Measurements from ENCODE around the gene HMCN2.

The HMCN2 gene

DNA sequence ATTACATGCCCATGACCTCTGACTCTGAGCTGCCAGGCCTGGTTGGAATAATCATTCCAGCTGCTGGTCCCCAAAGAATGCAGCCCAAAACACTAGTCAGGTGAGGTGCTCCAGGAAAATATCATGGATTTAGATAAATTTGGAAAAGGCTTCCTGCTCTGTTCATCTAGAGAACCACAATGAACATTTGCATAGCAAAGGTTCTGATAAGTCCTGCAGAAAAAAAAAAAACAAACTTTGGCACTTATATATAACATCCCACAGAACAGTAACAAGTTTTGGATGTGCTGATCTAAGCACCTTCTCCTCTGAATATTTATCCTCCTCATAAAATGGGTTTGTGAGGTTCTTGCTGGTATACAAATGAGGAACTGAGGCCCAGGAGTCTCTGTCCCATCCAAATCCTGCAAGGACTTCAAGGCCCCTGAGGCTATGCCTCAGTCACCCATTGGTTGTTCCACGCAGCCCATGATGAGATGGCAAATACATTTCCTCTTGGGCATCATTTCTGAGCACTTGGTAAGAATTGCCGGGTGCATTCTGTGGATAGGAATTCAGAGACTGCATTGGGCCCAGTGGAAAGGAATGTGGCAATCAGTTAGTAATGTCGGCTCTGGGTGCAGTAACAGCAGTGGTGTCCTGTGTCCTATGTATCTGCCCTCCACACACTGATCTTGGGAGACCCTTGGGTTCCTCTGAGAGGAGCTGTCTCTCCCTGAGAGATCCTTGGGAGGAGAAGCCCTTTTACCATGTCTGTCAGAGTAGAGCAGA lies 105.8 kb downstream of the HMCN2 start:
- no peak for DNase-seq (ENCODE audit: low spot score)

DNA sequence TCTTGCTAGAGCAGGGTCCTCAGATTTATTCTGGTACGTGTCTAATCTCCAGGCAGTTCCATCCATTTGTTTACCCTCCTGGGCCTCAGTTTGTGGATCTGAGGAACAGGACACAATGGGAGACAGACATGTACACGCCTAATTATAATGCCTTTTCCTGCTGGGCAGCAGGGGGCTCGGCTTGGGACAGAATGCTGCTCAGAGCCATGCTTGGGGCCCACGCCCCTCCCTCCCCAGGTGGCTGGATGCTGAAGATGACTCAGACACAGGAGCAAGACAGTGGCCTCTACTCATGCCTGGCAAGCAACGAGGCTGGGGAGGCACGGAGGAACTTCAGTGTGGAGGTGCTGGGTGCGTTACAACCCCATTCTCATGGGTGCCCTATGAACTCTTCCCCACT lies 106.5 kb downstream of the HMCN2 start:
- no peak for DNase-seq (ENCODE audit: low spot score)

DNA sequence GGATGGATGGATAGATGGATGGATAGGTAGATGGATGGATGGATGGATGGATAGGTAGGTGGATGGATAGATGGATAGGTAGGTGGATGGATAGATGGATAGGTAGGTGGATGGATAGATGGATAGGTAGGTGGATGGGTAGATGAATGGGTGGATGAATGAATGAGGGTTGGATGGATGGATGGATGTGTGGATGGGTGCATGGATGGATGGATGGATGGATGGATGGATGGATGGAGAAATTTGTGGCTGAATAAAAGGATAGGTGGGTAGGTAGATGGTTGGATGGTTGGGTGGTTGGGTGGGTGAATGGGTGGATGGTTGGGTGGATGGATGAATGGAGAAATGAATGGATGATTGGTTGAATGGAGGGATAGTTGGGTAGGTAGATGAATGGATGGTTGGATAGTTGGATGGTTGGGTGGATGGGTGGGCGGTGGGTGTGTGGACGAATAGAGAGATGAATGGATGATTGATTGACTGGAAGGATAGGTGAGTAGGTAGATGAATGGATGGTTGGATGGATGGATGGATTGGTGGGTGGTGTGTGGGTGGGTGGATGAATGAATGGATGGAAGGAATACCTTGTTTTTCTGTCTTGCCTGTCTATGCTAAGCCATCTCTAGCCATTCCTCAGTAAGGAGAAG lies 108.2 kb downstream of the HMCN2 start:
- DNase-seq (ENCODE audit: low spot score), result no peak

DNA sequence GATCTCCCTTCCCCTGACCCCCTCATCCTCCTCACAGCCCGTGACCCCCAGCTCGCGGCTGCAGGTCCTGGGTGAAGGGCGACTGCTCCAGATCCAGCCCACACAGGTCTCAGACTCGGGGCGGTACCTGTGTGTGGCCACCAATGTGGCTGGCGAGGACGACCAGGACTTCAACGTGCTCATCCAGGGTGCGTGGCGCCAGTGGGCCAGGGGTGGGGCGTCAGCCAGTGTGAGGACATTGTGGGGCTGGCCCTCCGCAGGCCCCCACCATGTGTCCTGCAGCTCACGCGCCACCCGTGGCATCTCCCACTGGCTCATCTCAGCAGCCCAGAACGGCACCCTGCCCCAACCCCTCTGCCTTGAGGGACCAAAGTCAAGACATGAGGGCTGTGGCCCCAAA lies 112.1 kb downstream of the HMCN2 start:
- no peak for DNase-seq (ENCODE audit: low spot score)

DNA sequence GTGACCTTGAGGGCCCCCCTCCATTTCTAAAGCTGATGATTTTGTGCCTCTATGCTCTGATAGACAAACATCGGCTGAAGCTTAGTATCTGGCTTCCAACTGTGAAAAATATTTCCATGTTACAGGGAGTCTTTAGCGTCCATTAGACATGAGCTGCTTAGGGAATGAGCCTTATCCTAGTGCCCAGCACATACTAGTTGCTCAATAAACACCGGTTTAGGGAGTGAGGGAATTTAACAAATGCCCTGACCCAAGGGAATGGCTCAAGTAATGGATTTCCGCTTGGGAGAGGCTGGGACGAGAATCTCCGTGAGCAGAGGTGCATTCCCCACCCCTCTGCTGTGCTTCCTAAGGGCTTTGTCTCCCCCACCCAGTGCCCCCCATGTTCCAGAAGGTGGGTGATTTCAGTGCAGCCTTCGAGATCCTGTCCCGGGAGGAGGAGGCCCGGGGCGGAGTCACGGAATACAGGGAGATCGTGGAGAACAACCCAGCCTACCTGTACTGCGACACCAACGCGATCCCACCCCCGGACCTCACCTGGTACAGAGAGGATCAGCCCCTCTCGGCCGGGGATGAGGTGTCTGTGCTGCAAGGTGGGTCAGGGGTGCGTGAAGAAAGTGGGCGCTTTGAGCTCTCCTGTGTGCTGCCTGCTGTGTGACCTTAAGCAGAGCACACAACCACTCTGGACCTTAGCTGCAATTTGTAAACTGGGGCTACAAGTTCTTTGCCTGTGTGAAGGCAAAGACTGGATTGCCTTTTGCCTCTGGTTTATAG lies 113.5 kb downstream of the HMCN2 start:
- no peak for DNase-seq (ENCODE audit: low spot score)

DNA sequence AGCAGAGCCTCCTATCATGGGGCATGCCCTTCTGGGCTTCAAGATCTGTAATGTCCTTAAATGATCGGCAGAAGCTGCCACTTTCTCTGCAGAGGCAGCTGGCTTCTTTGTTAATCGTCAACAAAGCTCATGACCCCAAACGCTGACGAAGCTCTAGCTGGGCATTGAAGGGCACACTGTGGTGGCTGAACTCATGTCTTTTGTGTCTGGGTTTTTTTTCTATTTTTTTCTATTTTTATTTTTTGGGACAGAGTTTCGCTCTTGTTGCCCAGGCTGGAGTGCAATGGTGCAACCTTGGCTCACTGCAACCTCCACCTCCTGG lies 114.0 kb downstream of the HMCN2 start:
- DNase-seq (ENCODE audit: low spot score), result no peak

DNA sequence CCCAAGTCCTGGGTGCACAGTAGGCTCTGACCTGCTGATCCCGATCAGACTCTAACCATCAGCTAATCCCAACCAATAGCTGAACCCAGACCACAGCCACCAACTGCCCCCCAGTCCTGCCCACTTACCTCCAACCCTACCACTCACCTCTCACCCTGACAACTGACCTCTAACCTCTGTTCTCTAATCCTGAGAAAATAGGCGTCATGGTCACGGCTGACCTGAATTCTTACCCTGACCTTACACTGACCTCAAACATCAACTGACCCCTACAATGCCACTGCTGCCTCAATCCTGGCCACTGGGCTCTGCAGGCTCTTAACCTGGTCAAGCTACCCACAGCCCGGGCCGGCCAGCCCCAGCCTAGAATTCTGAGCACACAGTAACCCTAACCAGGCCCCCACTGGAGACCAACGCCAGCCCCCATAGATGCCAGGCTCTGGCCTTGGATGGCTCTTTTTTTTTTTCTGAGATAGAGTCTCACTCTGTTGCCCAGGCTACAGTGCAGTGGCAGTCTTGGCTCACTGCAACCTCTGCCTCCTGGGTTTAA lies 115.4 kb downstream of the HMCN2 start:
- no peak for DNase-seq (ENCODE audit: low spot score)

DNA sequence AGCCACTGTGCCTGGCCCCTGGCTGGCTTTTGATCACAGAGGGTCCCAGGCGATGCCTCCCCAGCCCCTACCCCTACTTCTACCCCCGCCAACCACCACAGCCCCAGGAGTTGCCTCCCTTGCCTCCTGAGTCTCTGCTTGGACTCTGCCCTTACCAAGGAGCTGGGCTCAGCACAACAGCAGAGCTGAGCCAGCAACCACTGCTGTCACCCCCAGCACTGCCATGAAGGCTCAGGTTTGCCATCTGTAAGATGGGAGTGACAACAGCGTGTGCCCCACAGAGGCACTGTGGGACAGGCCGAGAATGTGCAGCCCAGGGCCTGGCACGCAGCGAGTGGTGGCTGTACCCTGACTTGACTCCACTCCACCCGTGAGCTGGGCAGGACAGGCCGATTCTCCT lies 116.1 kb downstream of the HMCN2 start:
- no peak for DNase-seq (ENCODE audit: low spot score)

DNA sequence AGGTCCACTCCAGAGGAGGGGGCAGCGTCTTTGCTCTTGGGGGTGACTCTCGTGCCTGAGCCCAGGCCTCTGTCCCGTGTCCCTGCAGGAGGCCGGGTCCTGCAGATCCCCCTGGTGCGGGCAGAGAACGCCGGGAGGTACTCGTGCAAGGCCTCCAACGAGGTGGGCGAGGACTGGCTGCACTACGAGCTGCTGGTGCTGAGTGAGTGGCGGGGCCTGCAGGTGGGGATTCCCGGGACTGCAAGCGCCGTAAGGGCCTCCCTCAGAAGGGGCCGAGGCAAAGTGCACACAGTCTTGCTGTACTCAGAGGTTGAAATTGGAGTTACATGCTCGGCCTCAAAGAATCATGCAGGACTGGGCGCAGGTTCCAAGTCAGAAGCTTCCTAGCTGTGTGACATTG lies 116.5 kb downstream of the HMCN2 start:
- DNase-seq (ENCODE audit: low spot score), result no peak

DNA sequence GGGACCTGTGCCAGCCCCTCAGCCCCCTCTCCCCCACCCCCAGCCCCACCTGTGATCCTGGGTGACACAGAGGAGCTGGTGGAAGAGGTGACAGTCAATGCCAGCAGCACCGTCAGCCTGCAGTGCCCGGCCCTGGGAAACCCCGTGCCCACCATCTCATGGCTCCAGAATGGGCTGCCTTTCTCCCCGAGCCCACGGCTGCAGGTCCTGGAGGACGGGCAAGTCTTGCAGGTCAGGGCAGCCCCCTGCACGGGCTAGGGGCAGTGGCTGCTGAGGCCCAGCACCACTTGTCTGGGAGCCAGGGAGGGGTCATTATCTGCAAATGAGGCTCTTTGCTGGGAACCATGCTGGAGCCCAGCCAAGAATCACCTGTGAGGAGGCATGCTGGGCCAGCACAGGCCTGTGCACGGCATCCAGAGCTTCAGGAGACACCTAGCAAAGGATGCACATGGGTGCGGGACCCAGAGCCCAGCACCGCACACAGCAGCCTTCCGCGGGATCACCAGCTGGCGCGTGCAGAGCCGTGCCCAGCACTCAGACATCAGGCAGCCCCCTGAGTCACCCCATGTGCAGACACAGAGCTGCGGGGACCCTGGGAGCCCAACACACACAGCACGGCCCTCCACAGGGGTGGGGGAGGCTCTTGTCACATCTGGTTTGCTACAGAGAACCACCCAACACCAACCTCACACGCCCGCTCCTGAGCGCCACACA lies 117.2 kb downstream of the HMCN2 start:
- no peak for DNase-seq (ENCODE audit: low spot score)

DNA sequence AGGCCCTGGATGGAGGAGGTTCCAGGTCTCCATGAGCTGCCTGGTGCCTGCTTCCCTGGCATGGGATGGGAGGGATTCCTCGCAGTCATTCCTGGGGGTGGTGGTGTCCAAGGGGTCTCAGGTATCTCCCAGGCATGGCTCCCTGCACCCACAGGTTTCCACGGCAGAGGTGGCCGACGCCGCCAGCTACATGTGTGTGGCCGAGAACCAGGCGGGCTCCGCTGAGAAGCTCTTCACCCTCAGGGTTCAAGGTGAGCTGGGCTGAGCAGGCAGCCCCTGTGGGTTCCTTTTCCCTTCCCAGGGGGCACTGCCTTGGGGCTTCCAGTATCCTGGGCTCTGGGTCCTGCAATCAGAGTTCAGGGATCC lies 117.8 kb downstream of the HMCN2 start:
- DNase-seq (ENCODE audit: low spot score), result no peak

DNA sequence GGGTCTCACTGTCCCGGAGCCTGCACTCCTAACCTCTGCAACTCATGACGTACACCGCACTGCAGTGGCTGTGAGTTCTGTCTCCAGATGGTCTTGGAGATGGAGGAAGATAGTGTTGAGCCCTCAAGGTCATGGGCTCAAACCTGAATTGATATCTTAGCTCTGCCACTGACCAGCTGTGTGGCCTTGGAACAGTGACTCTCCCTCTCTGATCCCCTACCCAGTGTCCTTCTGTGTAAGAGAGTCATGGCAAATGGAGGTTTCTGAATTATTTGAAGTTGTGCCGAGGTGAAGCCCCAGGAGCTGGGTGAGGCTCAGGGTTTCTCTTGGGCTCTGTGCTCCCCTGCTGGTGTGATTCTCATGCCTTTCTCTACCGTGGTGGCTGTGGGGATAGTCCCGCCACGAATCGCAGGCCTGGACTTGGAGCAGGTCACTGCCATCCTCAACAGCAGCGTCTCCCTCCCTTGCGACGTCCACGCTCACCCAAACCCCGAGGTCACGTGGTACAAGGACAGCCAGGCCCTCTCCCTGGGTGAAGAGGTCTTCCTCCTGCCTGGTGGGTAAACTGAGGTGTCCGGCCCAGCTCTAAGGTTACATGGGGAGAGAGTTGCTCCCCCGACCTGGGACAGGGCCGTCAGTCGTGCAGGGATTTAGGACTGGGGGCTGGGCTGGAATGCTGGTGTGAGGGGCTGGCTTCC lies 118.6 kb downstream of the HMCN2 start:
- DNase-seq (ENCODE audit: low spot score), result no peak

DNA sequence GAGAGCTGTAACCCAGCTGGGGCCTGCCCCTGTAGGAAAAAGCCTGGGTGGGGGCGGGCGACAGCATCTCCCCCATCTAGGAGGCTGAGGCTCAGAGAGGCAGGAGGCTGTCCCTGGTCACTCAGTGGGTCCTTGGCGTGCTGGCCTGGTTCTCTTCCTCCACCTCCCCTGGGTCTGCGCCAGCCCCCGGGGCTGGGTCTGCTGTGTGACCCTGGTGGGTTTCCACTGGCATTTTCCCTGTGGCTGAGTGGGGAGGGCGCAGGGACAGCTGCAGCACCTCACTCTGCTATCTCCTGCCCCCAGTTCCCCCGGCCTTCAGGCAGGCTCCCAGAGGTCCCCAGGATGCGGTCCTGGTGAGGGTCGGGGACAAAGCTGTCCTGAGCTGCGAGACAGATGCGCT lies 119.7 kb downstream of the HMCN2 start:
- no peak for DNase-seq (ENCODE audit: low spot score)

DNA sequence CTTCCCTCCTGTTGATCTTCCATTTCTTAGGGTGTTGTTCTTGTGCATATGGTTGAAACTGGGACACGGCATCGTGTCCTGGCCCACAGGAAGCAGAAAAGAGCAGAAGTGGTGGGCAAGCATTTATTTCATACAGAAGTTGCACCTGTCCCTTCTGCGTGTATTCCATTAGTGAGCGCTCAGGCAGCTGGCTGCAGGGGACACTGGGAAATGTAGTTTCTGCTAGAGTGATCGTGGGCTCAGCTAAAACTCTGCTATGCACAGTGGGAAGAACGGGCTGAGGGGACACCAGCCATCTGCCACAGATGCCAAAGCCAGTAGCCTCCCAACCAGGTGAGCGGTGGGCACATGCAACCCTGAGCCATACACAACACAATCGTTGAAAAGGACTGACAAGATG lies 121.8 kb downstream of the HMCN2 start:
- DNase-seq (ENCODE audit: low spot score), result no peak

DNA sequence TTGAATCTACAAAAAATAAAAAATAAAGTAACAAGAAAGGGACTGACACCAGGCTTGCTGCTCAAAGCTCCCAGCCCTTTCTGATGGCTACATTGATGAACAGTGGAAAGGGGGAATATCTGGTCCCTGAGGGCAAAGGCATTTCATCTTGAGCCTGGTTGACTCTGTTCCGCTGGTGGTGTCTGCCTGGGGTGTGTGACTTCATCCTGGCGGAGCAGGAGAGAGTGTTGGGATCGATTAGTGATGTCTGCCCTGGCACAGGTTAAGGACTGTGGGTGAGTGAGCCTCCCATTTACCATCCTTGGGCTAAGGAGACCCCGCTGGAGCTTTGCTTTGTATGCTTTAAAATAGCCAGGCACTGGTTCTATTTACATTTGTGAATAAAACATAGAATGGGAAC lies 122.3 kb downstream of the HMCN2 start:
- no peak for DNase-seq (ENCODE audit: low spot score)

DNA sequence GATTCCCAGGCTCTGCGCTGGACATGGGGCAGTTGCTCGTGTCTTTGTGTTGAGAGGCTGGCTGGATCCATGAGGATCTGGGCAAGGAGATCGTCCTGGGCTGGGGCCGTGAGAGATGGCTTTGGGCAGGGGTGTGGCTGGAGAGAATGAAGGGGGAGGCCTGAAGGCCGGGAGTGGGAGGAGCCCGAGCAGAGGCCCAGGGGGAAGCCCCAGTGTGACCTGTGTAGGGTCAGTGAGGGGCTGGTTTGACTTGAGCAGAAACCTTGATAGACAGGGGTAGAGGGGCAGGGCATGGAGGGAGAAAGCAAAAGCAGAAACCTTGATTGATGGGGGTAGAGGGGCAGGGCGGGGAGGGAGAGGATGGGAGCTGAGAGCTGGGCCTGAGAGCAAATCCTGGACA lies 124.8 kb downstream of the HMCN2 start:
- DNase-seq (ENCODE audit: low spot score), result no peak

DNA sequence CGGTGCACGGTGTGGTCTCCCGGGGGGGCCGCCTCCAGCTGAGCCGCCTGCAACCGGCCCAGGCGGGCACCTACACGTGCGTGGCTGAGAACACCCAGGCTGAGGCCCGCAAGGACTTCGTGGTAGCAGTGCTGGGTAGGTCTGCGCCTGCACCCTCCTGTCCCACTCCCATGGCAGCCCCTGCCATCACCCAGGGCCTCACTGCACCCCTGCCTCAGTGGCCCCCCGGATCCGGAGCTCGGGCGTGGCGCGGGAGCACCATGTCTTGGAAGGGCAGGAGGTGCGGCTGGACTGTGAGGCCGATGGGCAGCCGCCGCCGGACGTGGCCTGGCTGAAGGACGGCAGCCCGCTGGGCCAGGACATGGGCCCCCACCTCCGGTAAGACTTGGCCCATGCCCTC lies 125.4 kb downstream of the HMCN2 start:
- DNase-seq (ENCODE audit: low spot score), result no peak

DNA sequence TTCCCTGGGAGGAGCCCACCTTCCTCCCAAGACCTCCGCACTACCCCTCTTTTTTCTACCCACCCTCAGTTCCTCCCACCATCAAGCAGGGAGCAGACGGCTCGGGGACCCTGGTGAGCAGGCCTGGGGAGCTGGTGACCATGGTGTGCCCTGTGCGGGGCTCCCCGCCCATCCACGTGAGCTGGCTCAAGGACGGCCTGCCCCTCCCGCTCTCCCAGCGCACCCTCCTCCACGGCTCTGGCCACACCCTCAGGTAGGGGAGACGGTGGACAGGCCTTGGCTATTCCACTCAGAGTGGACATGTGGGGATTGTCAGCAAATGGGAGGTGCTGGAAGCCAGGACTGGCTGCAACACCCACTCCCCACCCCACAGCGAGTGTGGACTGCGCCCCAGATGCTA lies 126.3 kb downstream of the HMCN2 start:
- no peak for DNase-seq (ENCODE audit: low spot score)

DNA sequence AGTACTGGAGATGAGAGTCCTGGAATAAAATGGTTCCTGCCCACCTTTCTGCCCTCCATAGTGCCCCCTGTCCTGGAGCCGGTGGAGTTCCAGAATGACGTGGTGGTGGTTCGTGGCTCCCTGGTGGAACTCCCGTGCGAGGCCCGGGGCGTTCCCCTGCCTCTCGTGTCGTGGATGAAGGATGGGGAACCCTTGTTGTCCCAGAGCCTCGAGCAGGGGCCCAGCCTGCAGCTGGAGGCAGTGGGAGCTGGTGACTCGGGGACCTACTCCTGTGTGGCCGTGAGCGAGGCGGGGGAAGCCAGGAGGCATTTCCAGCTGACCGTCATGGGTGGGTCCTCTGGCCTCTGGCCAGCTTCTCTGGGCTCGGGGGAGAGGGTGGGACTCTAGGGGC lies 128.1 kb downstream of the HMCN2 start:
- no peak for DNase-seq (ENCODE audit: low spot score)

DNA sequence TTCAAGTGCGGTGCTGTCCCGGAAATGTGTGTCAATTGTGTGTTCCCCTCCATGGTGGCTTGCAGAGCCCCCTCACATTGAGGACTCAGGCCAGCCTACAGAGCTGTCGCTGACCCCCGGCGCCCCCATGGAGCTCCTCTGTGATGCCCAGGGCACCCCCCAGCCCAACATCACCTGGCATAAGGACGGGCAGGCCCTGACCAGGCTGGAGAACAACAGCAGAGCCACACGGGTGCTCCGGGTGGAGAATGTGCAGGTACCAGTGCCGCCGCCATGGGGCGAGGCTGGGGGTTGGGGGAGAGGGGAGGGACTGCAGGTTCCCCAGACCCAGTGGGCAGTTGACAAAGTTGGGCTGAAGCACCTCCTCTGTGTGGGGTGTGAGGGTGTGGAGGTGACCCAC lies 128.8 kb downstream of the HMCN2 start:
- DNase-seq (ENCODE audit: low spot score), result no peak

DNA sequence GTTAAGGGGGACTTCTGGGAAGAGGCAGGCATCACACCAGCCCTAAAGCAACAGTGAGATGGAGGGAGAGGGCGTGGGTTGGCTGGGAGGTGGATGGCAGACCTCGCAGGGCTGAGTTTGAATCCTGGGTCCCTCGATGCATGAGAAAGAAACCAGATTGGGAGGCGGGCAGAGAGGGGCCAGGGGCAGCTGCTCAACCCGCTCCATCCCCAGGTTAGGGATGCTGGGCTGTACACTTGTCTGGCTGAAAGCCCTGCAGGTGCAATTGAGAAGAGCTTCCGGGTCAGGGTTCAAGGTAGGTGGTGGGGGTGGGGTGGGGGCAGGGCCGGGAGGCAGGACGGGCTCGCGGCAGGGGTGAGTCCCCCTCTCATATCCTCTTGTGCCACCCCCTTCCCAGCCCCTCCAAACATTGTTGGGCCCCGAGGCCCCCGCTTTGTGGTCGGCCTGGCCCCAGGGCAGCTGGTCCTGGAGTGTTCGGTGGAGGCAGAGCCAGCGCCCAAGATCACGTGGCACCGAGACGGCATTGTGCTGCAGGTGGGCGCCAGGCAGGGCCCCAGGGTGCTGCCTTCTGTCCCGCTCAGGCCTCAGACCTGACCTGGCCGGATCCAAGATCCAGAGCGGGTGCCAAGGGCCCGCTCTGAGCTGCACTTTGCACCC lies 129.4 kb downstream of the HMCN2 start:
- no peak for DNase-seq (ENCODE audit: low spot score)
